Subcutaneous adipose tissue (tissue), 4 donors: Measurements from ENCODE around the gene ERVK3-1. TPM values are rescaled to one million over a fixed set of nuclear protein-coding genes. Genes with fewer than 3 reads are reported as not detected.

Source experiments
- CTCF ChIP-seq: fragments of 450-650 bp; IDR thresholded peaks from one replicate; pipeline ENCODE4 v1.5.1; 2016; ENCODE audit warnings: low read depth, mild to moderate bottlenecking, control low read depth, antibody characterized with exemption, moderate library complexity
- total RNA-seq, 4 donors: library from RNA; depleted of rRNA; stranded (reverse); fragments of >200 nt; gene quantifications; one replicate each; pipeline ENCODE4 v1.1.0, GENCODE V29; 2016

Gene ERVK3-1
- total RNA-seq, 4 donors from 2014 or later = 39.2 to 42.2 (median 40.5) TPM

GRCh38 chr19:58350001-58350861, 45.1 kb downstream of the ERVK3-1 start:
- no peak for TF ChIP-seq CTCF

- no peak for TF ChIP-seq CTCF
Measured at GRCh38 chr19:58350871-58351557, 45.8 kb downstream of the ERVK3-1 start.

GRCh38 chr19:58351558-58351878, 46.3 kb downstream of the ERVK3-1 start:
- TF ChIP-seq CTCF = no peak

GRCh38 chr19:58351990-58352755, 47.0 kb downstream of the ERVK3-1 start:
- no peak for TF ChIP-seq CTCF

- no peak for TF ChIP-seq CTCF
Measured at GRCh38 chr19:58352760-58353671, 47.8 kb downstream of the ERVK3-1 start, which contains the start of gene A1BG. Gene A1BG (minus strand): TSS chr19:58353492. CDS start chr19:58353437, 55 bp downstream.

- no peak for TF ChIP-seq CTCF
Measured at GRCh38 chr19:58353717-58354477, 48.7 kb downstream of the ERVK3-1 start.
